Activated CD8-positive, alpha-beta memory T cell treated with anti-CD3 and anti-CD28 coated beads for 48 hours (primary cell): Measurements from ENCODE around the gene PCDHGA10.
"Not testable (repeated sequence)": the region's sequence is repeated elsewhere in the genome, so short reads cannot be mapped to it uniquely, and the experiment has no call there.

ENCODE experiments used
- DNase-seq, 3 experiments: peaks; one replicate each; pipeline ENCODE4 v3.0.0-alpha.2; 2020; ENCODE audit warnings: low read depth in 2 of 3, low spot score in 2 of 3

Gene PCDHGA10

DNA sequence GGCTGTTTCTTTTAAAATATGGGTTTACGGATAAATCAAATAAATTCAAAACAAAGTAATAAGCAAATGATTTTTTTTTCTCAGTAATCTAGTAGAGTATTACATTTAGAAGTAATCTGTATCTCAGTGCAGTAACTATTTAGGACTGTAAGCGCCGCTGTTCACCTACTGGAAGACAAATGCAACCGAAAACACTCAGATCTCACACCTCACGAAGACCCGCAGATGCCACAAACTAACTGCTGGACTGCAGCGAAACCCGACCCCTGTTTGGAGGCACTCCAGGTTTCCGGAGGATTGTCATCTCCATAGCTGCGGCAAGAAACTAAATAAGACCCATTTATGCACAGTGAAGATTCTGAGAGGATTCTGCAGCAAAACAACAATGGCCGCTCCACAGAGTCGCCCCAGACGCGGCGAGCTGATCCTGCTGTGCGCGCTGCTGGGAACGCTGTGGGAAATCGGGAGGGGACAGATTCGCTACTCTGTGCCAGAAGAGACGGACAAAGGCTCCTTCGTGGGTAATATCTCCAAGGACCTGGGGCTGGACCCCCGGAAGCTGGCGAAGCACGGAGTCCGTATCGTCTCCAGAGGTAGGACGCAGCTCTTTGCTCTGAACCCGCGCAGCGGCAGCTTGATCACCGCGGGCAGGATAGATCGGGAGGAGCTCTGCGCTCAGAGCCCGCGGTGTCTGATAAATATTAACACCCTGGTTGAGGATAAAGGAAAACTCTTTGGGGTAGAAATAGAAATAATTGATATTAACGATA lies 20.2 kb upstream of the PCDHGA10 start, which contains the start of gene PCDHGA8:
PCDHGA8 (plus strand) TSS at position 205 of the 770 bp plus-strand sequence; CDS start at position 386, 181 bp downstream.
- no peak for DNase-seq

GRCh38 chr5:141393267-141393666 lies 19.5 kb upstream of the PCDHGA10 start:
- DNase-seq, result no peak

- DNase-seq, result not testable (repeated sequence)
Measured at GRCh38 chr5:141394401-141395187, 18.2 kb upstream of the PCDHGA10 start.

DNA sequence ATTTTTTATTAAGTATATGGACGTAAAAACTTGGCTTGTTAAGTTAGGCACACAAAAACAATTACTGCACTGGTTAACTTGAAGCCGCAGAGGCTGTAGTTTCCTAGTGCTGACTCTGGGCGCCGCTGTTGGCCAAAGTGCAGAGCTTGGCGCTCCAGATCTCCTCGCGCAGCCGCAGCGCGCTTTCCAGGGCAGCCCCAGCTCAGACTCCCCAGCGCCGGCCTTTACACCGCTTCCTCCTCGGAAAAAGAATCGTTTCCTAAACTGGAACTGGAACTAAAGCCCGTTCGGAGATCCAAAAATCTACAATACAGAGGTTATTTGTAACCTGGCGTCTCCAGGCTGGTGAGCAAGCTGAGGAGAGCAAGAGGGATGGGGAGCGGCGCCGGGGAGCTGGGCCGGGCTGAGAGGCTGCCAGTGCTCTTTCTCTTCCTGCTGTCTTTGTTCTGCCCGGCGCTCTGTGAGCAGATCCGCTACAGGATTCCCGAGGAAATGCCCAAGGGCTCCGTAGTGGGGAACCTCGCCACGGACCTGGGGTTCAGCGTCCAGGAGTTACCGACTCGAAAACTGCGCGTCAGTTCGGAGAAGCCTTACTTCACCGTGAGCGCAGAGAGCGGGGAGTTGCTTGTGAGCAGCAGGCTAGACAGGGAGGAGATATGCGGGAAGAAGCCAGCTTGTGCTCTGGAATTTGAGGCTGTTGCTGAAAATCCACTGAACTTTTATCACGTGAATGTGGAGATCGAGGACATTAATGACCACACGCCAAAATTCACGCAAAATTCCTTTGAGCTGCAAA lies 14.8 kb upstream of the PCDHGA10 start, which contains the start of gene PCDHGB5:
PCDHGB5 (plus strand) TSS at position 192 of the 796 bp plus-strand sequence; CDS start at position 373, 181 bp downstream.
- DNase-seq, result not testable (repeated sequence)

GRCh38 chr5:141398608-141399007 lies 14.2 kb upstream of the PCDHGA10 start:
- no peak for DNase-seq

GRCh38 chr5:141399555-141400258 lies 13.1 kb upstream of the PCDHGA10 start:
- no peak for DNase-seq

DNA sequence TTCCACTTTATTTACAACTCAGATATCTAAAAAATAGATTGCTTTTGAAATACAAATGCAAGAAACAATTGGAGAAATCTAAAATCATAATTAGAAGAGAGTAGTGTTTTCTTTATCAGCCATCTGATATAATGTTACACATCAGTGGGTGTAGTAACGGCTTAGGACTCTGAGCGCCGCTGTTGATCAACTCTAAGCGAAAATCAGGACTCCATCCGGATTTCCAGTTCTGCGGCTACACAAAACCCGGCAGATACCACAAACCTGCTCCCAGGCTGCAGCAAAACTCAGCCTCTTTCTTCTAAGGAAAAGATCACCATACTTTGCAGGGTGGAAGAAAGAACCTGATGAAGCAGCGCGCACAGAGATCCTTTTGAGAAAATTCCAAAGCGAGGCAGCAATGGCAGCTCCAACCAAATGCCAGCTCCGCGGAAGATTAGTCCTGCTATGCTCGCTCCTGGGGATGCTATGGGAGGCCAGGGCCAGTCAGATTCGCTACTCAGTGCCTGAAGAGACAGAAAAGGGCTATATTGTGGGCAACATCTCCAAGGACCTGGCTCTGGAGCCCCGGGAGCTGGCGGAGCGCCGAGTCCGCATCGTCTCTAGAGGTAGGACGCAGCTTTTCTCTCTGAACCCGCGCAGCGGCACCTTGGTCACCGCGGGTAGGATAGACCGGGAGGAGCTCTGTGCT lies 10.1 kb upstream of the PCDHGA10 start, which contains the start of gene PCDHGA9:
PCDHGA9 (plus strand) TSS at position 226 of the 691 bp plus-strand sequence; CDS start at position 401, 175 bp downstream.
- no peak for DNase-seq

DNA sequence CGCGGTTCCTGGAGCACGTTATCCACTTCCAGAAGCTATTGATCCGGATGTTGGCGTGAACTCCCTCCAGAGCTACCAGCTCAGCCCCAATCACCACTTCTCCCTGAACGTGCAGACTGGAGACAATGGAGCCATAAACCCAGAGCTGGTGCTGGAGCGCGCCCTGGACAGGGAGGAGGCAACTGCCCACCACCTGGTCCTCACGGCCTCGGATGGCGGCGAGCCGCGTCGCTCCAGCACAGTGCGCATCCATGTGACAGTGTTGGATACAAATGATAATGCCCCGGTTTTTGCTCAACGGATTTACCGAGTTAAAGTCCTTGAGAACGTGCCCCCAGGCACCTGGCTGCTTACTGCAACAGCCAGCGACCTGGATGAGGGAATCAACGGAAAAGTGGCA lies 9.4 kb upstream of the PCDHGA10 start:
- no peak for DNase-seq

- DNase-seq, result not testable (repeated sequence)
Measured at GRCh38 chr5:141407790-141408505, 4.8 kb upstream of the PCDHGA10 start, which contains the start of gene PCDHGB6. PCDHGB6 (plus strand) TSS chr5:141408021; CDS start chr5:141408203, 182 bp downstream.

GRCh38 chr5:141409598-141410306 lies 3.0 kb upstream of the PCDHGA10 start:
- no peak for DNase-seq

GRCh38 chr5:141411575-141411974 lies 1.2 kb upstream of the PCDHGA10 start:
- DNase-seq, result no peak

GRCh38 chr5:141413540-141414069 lies 818 bp downstream of the PCDHGA10 start:
- no peak for DNase-seq

DNA sequence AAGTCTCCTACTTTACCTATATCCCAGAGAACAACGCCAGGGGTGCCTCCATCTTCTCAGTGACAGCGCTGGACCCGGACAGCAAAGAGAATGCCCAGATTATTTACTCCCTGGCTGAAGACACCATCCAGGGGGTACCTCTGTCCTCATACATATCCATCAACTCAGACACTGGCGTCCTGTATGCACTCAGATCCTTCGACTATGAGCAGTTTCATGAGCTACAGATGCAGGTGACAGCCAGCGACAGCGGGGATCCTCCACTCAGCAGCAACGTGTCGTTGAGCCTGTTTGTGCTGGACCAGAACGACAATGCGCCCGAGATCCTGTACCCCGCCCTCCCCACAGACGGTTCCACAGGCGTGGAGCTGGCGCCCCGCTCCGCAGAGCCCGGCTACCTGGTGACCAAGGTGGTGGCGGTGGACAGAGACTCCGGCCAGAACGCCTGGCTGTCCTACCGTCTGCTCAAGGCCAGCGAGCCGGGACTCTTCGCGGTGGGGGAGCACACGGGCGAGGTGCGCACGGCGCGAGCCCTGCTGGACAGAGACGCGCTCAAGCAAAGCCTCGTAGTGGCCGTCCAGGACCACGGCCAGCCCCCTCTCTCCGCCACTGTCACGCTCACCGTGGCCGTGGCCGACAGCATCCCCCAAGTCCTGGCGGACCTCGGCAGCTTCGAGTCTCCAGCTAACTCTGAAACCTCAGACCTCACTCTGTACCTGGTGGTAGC lies 1.9 kb downstream of the PCDHGA10 start:
- DNase-seq, result not testable (repeated sequence)

DNA sequence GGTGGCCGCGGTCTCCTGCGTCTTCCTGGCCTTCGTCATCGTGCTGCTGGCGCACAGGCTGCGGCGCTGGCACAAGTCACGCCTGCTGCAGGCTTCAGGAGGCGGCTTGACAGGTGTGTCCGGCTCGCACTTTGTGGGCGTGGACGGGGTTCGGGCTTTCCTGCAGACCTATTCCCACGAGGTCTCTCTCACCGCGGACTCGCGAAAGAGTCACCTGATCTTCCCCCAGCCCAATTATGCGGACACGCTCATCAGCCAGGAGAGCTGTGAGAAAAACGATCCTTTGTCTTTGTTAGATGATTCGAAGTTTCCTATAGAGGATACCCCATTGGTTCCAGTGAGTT lies 2.5 kb downstream of the PCDHGA10 start:
- not testable (repeated sequence) for DNase-seq

DNA sequence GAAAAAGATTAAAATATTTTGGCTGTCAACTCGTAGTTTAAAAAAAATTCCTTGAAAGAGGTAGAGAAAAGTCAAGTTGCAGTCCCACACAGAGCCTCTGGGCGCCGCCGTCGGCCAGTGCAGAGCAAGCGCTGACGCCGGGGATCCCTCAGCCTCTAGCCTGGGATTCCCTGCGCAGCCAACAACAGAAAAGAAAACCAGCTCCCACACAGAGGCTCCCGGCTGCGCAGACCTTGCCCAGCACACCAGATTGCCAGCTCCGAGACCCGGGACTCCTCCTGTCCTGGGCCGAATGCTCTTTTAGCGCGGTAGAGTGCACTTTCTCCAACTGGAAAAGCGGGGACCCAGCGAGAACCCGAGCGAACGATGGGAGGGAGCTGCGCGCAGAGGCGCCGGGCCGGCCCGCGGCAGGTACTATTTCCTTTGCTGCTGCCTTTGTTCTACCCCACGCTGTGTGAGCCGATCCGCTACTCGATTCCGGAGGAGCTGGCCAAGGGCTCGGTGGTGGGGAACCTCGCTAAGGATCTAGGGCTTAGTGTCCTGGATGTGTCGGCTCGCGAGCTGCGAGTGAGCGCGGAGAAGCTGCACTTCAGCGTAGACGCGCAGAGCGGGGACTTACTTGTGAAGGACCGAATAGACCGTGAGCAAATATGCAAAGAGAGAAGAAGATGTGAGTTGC lies 4.8 kb downstream of the PCDHGA10 start, which contains the start of gene PCDHGB7:
PCDHGB7 (plus strand) TSS at position 184 of the 679 bp plus-strand sequence; CDS start at position 367, 183 bp downstream.
- not testable (repeated sequence) for DNase-seq

DNA sequence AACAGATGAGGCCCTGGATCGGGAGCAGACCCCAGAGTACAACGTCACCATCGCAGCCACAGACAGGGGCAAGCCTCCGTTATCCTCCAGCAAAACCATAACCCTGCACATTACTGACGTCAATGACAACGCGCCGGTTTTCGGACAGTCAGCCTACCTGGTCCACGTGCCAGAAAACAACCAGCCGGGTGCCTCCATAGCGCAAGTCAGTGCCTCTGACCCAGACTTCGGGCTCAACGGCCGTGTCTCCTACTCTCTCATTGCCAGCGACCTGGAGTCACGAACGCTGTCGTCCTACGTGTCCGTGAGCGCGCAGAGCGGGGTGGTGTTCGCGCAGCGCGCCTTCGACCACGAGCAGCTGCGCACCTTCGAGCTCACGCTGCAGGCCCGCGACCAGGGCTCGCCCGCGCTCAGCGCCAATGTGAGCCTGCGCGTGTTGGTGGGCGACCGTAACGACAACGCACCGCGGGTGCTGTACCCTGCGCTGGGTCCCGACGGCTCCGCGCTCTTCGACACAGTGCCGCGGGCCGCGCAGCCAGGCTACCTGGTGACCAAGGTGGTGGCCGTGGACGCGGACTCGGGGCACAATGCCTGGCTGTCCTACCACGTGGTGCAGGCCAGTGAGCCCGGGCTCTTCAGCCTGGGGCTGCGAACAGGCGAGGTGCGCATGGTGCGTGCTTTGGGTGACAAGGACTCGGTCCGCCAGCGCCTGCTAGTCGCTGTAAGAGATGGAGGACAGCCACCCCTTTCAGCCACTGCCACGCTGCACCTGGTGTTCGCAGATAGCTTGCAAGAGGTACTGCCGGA lies 6.5 kb downstream of the PCDHGA10 start:
- no peak for DNase-seq
